Effector CD8-positive, alpha-beta T cell (primary cell): ENCODE measurements around the gene ITIH1.
"Not testable (repeated sequence)": the region's sequence is repeated elsewhere in the genome, so short reads cannot be mapped to it uniquely, and the experiment has no call there.

ENCODE experiments used
- DNase-seq: peaks from one replicate; lab custom pipeline; 2025; lab: John Stamatoyannopoulos, UW

ITIH1 gene

GRCh38 chr3:52774066-52774713 is 3.2 kb upstream of the ITIH1 start:
- DNase-seq, result no peak

- DNase-seq, result no peak
Measured at GRCh38 chr3:52774901-52775864, 2.2 kb upstream of the ITIH1 start.

DNA sequence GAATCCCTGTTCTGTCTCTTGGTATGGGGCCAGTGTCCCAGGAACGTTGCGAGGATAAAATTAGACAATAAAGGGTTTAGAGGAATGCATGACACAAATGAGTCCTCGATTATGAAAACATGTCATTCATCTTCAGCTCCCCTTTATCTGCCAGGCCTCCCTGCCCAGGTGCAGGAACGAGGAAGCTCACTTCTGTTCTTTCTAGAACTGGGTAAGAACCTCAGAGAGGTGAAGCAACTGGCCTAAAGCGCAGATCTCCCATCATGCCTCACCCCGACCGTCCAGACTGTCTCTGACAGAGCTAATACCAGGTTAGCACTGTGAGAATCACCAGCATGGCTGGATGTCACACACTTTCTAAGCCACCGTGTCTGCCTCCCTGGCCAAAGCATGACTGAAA is 1.5 kb upstream of the ITIH1 start:
- no peak for DNase-seq

DNA sequence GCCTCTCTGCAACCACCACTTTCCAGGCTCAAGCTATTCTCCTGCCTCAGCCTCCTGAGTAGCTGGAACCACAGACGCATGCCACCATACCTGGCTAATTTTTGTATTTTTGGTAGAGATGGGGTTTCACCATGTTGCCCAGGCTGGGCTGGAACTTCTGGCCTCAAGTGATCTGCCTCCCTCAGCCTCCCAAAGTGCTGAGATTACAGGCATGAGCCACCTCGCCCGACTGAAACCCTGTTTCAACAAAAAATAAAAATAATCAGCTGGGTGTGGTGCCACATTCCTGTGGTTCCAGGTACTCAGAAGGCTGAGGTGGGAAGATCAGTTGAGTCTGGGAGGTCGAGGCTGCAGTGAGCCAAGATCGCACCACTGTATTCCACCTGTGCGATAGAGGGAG is 913 bp upstream of the ITIH1 start:
- DNase-seq, result not testable (repeated sequence)

- DNase-seq, result no peak
Measured at GRCh38 chr3:52777959-52778805, 783 bp downstream of the ITIH1 start.

DNA sequence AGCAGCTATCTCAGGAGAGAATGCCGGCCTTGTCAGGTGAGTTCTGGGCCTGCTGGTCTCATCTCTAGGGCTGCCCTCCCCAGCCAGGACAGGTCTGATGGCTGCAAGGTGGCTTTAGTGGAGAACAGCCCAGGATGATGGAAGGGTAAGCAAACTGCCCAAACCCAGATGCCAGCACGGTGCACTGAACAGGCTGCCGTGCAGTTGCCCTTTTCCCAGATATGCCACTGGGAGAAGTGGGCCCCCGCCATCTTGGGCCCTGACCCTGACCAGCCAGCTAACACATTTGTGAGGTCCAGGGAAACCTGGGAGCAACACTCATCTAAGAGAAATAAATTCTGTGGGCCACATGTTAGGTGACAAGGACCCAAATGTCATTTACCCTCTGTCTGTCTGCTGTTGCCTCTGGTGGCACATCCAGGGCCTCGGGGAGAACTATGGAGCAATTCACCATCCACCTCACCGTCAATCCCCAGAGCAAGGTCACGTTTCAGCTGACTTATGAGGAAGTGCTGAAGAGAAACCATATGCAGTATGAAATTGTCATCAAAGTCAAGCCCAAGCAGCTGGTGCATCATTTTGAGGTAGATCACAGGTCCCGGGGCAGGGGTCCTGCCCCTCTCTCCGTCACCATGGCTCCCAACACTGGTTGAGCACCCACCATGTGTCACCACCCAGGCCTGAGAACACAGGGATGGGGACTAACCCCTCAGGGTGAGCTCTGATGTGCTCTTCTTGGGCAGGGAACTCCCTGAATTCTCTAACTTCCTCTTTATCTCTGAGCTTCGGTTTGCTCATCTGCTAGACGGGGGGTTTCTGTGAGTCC is 1.8 kb downstream of the ITIH1 start:
- no peak for DNase-seq

DNA sequence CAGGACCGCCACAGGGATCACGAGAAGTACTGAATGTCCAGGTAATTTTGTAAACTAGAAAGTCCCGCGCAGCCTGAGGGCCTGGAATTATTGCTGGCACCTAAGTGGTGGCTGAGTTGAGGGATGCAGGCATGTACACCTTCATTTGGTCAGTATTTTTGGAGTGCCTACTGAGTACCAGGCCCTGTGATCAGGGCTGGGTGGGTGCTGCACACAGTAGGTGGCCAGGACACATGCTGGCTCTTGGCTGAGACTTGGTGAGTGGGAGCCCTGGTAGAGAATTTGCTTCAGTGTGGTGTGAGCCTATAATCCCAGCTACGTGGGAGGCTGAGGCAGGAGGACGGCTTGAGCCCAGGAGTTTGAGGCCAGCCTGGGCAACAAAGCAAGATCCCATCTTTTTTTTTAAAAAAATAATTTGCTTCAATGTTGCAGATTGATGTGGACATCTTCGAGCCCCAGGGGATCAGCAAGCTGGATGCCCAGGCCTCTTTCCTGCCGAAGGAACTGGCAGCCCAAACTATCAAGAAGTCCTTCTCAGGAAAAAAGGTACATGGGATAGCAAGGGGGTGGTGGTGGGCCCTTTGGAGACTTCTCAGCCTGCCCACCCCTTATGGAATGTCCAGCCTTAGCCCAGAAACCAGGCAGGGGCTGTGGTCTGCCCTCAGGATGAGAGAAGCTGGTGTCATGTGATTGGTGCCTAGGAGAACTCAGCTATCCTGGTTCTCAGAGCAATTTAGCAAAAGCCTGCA is 2.6 kb downstream of the ITIH1 start:
- DNase-seq, result no peak

DNA sequence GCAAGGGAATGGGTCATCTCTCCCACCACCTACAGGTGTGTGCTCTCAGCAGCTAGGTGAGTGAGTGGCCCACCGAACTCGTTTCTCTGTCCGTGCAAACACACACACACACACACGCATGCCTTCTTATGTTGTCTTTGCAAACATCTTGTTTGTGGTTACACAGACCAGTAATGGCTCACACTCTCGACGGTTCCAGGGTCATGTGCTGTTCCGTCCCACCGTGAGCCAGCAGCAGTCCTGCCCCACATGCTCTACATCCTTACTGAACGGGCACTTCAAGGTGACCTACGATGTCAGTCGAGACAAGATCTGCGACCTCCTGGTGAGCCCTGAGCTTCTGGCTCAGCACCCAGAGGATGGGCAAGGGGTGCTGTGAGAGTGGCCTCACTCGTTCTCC is 4.3 kb downstream of the ITIH1 start:
- DNase-seq, result no peak

DNA sequence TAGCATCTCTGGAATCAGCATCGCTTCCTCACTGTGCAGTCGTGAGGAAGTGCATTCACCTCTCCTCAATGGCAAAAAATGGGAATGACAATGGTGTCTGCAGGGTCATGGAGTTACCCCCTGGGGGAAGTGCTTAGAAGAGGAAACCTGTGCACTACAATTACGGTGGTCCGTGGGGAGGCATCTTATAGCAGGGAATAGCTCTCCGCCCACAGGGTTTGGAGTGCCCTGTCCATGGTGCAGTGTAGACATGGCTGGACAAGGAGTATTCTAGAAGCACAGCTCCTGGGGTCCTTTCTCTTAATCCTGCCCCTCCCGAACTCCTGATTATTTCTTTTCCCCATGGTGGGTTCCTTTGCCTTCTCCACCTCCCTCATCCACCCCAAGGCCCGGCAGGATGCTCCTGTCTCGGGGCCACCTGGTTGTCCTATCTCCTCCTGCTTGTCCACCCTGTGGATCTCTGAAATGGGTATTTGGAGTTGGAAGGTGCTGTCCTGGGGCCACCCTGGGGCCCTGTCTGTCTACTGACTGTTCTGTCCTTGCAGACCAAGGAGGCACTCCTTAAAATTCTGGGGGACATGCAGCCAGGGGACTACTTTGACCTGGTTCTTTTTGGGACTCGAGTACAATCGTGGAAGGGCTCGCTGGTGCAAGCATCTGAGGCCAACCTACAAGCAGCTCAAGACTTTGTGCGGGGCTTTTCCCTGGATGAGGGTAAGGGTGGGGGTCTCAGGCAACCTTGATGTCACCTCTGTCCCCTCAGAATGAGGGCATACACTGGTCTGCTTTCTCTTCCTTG is 5.2 kb downstream of the ITIH1 start:
- no peak for DNase-seq

- no peak for DNase-seq
Measured at GRCh38 chr3:52783211-52783555, 5.8 kb downstream of the ITIH1 start.

DNA sequence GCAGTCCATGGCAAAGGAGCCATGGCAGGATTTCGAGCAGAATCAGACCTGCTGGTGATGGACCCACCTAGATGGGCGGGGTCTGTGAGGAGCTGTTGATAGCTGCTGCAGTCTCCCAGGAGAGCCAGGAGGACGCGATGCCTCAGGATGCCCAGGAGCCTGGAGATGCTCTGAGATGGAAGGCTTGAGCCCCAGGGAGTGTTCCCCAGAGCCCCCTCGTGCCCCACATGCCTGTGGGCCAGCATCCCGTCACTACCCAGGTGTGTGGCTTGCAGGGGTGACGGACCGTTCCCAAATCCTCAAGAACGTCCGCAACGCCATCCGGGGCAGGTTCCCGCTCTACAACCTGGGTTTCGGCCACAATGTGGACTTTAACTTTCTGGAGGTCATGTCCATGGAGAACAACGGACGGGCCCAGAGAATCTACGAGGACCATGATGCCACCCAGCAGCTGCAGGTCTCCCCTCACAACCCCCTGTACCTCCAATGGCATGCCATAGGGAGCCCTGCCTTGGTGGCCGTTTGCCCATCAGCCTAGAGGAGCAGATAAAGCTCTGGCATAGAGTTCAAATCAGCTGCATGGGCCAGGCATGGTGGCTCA is 6.7 kb downstream of the ITIH1 start:
- DNase-seq, result no peak

DNA sequence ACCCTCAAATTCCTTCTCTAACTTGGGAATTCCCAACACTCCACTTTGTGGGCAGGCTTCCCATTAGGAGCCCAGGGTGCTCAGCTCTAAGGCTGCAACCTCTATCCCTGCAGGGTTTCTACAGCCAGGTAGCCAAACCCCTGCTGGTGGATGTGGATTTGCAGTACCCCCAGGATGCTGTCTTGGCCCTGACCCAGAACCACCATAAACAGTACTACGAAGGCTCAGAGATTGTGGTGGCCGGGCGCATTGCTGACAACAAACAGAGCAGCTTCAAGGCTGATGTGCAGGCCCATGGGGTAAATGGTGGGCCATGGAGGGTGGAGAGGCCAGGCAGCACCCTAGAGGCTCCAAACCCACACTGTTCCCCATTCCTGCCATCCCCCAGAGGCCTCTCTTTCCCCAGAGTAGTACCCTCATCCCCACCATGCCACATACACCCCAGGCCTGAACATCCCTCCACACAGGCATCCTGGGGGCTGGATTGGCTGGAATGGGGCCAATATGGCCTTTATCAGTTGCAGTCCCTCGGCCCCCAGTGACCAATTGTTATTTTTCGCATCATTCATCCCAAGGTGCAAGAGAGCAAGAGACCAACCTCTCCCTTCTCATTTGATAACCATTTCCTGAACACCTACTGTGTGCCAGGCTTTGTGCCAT is 7.7 kb downstream of the ITIH1 start:
- no peak for DNase-seq

DNA sequence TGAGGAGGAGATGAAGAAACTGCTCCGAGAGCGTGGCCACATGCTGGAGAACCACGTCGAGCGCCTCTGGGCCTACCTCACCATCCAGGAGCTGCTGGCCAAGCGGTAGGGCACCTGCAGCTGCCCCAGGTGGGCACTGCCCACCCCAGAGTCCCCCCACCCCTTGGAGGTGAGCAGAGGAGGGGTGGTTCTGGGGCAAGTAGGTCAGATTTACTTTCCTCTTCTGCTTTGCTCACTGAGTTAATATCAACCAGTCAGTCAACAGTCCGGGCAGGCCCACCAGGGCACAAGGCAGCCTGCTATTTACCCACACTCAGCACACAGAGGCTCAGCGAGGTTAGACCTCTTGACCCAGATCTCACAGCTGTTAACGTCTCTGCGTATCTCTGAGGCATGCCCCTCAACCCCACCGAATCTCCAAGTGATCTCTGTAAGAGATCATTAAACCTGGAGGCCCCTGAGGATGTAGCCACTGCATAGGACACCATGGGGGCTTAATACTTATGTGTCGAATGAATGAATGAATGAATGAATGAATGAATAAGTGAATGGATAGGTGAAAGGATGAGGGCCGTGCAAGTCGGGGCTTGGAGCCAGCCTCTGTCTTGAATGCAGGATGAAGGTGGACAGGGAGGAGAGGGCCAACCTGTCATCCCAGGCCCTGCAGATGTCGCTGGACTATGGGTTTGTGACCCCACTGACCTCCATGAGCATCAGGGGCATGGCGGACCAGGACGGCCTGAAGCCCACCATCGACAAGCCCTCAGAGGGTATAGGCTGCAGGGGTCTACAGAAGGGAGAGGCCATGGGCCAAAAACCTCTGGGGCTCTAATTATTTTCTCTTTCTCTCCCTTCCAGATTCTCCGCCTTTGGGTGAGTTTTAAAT is 9.2 kb downstream of the ITIH1 start:
- DNase-seq, result no peak

DNA sequence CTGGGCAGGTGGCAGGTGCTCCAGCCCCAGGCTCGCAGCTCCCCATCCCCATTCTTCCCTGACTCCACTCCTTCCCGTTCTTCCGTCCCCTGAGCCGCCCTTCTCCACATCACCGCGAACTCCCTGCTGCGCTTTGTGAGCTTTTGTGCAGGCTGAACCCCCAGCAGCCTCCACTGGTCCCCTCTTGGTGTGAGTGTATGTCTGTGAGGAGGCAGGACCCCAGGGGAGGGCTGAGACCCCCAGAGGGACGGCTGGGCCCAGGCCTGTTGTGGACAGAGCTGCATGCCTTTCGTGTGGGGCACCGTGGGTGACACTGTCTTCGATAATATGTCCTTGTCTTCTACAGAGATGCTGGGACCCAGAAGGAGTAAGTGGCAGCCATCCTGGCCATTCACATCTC is 9.8 kb downstream of the ITIH1 start:
- DNase-seq, result no peak

- no peak for DNase-seq
Measured at GRCh38 chr3:52787672-52788625, 10.6 kb downstream of the ITIH1 start.

DNA sequence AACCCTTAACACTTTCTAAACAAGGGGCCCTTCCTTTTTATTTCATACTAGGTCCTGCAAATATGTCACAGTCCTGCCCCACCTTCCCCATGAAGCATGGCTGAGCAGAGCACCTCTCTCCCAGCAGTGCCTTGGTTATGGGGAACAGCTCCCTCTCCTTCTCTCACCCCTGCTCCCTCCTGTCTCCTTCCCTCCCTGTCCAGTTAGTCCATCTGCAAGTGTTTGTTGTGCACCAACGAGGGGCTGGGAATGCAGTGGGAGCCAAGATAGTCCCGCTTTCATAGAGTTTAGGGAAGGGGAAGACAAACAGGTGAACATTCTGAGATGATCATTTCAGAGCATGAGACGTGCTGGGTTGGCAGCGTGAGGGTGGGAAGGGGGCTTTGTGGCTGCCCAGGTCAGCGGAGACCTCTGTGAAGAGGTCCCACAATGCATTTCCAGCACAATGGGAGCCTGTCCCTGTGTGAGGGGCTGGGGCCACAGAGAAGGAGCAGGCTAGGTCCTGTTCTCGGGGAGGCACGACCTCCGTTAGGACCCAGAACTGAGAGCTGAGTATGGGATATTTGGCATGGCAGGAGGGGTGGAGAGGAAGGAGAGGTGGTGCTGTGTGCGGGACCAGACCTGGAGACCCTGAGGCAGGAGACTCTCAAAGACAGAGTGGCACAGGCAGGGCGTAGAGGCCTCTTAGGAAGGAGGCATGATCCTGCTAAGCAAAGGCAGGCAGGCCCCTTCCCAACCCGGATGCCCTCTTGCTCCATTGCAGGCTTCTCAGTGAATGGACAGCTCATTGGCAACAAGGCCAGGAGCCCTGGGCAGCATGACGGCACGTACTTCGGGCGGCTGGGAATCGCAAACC is 11.7 kb downstream of the ITIH1 start:
- DNase-seq, result no peak
